H9 (cell line): Measurements from ENCODE around the gene MEG3. TPM values are rescaled to one million over a fixed set of nuclear protein-coding genes. Genes with fewer than 3 reads are reported as not detected.

Source experiments
- DNase-seq: peaks from one replicate; pipeline ENCODE4 v3.0.0-alpha.2; 2017
- H2AFZ ChIP-seq: one replicate; pipeline ENCODE4 v1.6.1; 2013; ENCODE audit warnings: mild to moderate bottlenecking, low read length, control low read depth, moderate library complexity
- H2AK5ac ChIP-seq: 2 replicates; pipeline ENCODE4 v1.6.1; 2013; ENCODE audit warnings: low read length, control low read depth, mixed read lengths; ENCODE audit not compliant: insufficient read length
- H2BK120ac ChIP-seq: one replicate; pipeline ENCODE4 v1.6.1; 2013; ENCODE audit warnings: low read depth, mild to moderate bottlenecking, low read length, control low read depth, inconsistent platforms; ENCODE audit not compliant: poor library complexity, severe bottlenecking
- H2BK12ac ChIP-seq: 2 replicates; pipeline ENCODE4 v1.6.1; 2013; ENCODE audit warnings: low read length, control low read depth, mixed read lengths, low read depth; ENCODE audit not compliant: insufficient read length
- H2BK15ac ChIP-seq: 2 replicates; pipeline ENCODE4 v1.6.1; 2013; ENCODE audit warnings: low read depth, low read length, control low read depth
- H2BK20ac ChIP-seq: one replicate; pipeline ENCODE4 v1.6.1; 2013; ENCODE audit warnings: low read depth, mild to moderate bottlenecking, low read length, control low read depth, inconsistent platforms; ENCODE audit not compliant: poor library complexity, severe bottlenecking
- H2BK5ac ChIP-seq: 2 replicates; pipeline ENCODE4 v1.6.1; 2013; ENCODE audit warnings: low read length, control low read depth, mixed read lengths; ENCODE audit not compliant: insufficient read length
- H3K14ac ChIP-seq: 2 replicates; pipeline ENCODE4 v1.6.1; 2013; ENCODE audit warnings: low read length, control low read depth; ENCODE audit not compliant: insufficient read depth
- H3K18ac ChIP-seq: 2 replicates; pipeline ENCODE4 v1.6.1; 2013; ENCODE audit warnings: low read depth, mild to moderate bottlenecking, mixed read lengths, low read length, control low read depth; ENCODE audit not compliant: insufficient read length
- H3K23ac ChIP-seq: 2 replicates; pipeline ENCODE4 v1.6.1; 2013; ENCODE audit warnings: low read length, control low read depth, mixed read lengths, low read depth; ENCODE audit not compliant: insufficient read length
- H3K23me2 ChIP-seq: 2 replicates; pipeline ENCODE4 v1.6.1; 2013; ENCODE audit warnings: low read depth, mild to moderate bottlenecking, mixed read lengths, low read length, control low read depth; ENCODE audit not compliant: insufficient read length, poor library complexity, severe bottlenecking
- H3K27ac ChIP-seq: 2 replicates; pipeline ENCODE4 v1.5.1; 2013; ENCODE audit warnings: low read length, control low read depth, mixed read lengths, low read depth; ENCODE audit not compliant: insufficient read length
- H3K27me3 ChIP-seq: 2 replicates; pipeline ENCODE4 v1.6.1; 2013; ENCODE audit warnings: low read length, control low read depth, inconsistent platforms; ENCODE audit not compliant: insufficient read depth
- H3K4ac ChIP-seq: 2 replicates; pipeline ENCODE4 v1.6.1; 2013; ENCODE audit warnings: low read depth, mild to moderate bottlenecking, control low read depth, inconsistent platforms, low read length, moderate library complexity
- H3K4me1 ChIP-seq: 2 replicates; pipeline ENCODE4 v1.6.1; 2013; ENCODE audit warnings: low read length, control low read depth, inconsistent platforms; ENCODE audit not compliant: insufficient read depth
- H3K4me2 ChIP-seq: 2 replicates; pipeline ENCODE4 v1.6.1; 2013; ENCODE audit warnings: low read length, control low read depth, mixed read lengths; ENCODE audit not compliant: insufficient read length, insufficient read depth
- H3K56ac ChIP-seq: 2 replicates; pipeline ENCODE4 v1.6.1; 2013; ENCODE audit warnings: low read depth, mild to moderate bottlenecking, mixed read lengths, low read length, control low read depth; ENCODE audit not compliant: insufficient read length
- H3K79me1 ChIP-seq: 2 replicates; pipeline ENCODE4 v1.6.1; 2013; ENCODE audit warnings: low read depth, mild to moderate bottlenecking, moderate library complexity, low read length, control low read depth, inconsistent platforms; ENCODE audit not compliant: insufficient read depth, poor library complexity, severe bottlenecking
- H3K79me2 ChIP-seq: 2 replicates; pipeline ENCODE4 v1.6.1; 2013; ENCODE audit warnings: low read length, control low read depth, inconsistent platforms; ENCODE audit not compliant: insufficient read depth
- H3K9ac ChIP-seq: 2 replicates; pipeline ENCODE4 v1.6.1; 2013; ENCODE audit warnings: low read length, control low read depth, mixed read lengths; ENCODE audit not compliant: insufficient read length; ENCODE audit errors: extremely low read depth
- H3K9me3 ChIP-seq: one replicate; pipeline ENCODE4 v1.6.1; 2013; ENCODE audit warnings: low read depth, low read length, inconsistent platforms; ENCODE audit not compliant: control insufficient read depth
- H3T11ph ChIP-seq: one replicate; pipeline ENCODE4 v1.6.1; 2013; ENCODE audit warnings: mild to moderate bottlenecking, low read length, control low read depth, inconsistent platforms
- H4K20me1 ChIP-seq: one replicate; pipeline ENCODE4 v1.6.1; 2013; ENCODE audit not compliant: control insufficient read depth, insufficient read length, insufficient read depth
- H4K5ac ChIP-seq: 2 replicates; pipeline ENCODE4 v1.6.1; 2013; ENCODE audit warnings: low read depth, mild to moderate bottlenecking, mixed read lengths, low read length, control low read depth; ENCODE audit not compliant: insufficient read length
- H4K8ac ChIP-seq: replicated peaks from 2 replicates; pipeline ENCODE4 v1.6.1; 2013; ENCODE audit warnings: low read length, control low read depth, mixed read lengths, low read depth; ENCODE audit not compliant: insufficient read length
- H4K91ac ChIP-seq: 2 replicates; pipeline ENCODE4 v1.6.1; 2013; ENCODE audit warnings: low read depth, mild to moderate bottlenecking, moderate library complexity, mixed read lengths, low read length, control low read depth; ENCODE audit not compliant: insufficient read length
- H3K27ac Mint-ChIP-seq, 3 experiments: 2 replicates in 2 of 3; 3 replicates in 1 of 3; pipeline ENCODE4 v1.8.0; 2020 to 2021; ENCODE audit warnings: mixed read lengths in 3 of 3, mild to moderate bottlenecking in 1 of 3, moderate library complexity in 1 of 3
- H3K27me3 Mint-ChIP-seq: 2 replicates; pipeline ENCODE4 v1.8.0; 2021; ENCODE audit warnings: low read depth, mild to moderate bottlenecking, moderate library complexity, mixed read lengths
- H3K36me3 Mint-ChIP-seq, 3 experiments: 2 replicates in 2 of 3; 3 replicates in 1 of 3; pipeline ENCODE4 v1.8.0; 2020 to 2021; ENCODE audit warnings: low read depth in 3 of 3, mixed read lengths in 3 of 3; ENCODE audit not compliant: insufficient read depth in 1 of 3
- H3K4me1 Mint-ChIP-seq, 2 experiments: 2 replicates each; pipeline ENCODE4 v1.8.0; 2020; ENCODE audit warnings: mixed read lengths in 2 of 2
- H3K4me3 Mint-ChIP-seq, 2 experiments: 2 replicates in 1 of 2; 3 replicates in 1 of 2; pipeline ENCODE4 v1.8.0; 2020 to 2021; ENCODE audit warnings: mild to moderate bottlenecking in 2 of 2, mixed read lengths in 2 of 2, moderate library complexity in 1 of 2
- H3K9me3 Mint-ChIP-seq, 2 experiments: 2 replicates in 1 of 2; 3 replicates in 1 of 2; pipeline ENCODE4 v1.8.0; 2020; ENCODE audit warnings: mild to moderate bottlenecking in 2 of 2, mixed read lengths in 2 of 2, moderate library complexity in 1 of 2
- CTCF ChIP-seq: fragments of 200-600 bp; sonication (generic); conservative IDR thresholded peaks from 3 replicates; pipeline ENCODE4 v1.8.0; 2021; ENCODE audit warnings: antibody characterized with exemption, mild to moderate bottlenecking
- whole genome bisulfite sequencing: extraction: QIAGEN DNeasy Blood & Tissue Kit; methylation state at CpG from one replicate; pipeline ENCODE4 v1.1.7; 2013; ENCODE audit warnings: missing lambda C conversion rate, low lambda C conversion rate, mixed read lengths; ENCODE audit not compliant: insufficient read length; ENCODE audit errors: extremely low coverage; 5-methylcytosine and 5-hydroxymethylcytosine counted together
- total RNA-seq: library from RNA; stranded (reverse); gene quantifications from 2 replicates; pipeline ENCODE4 v1.2.1, GENCODE V29; 2021

The MEG3 gene
- total RNA-seq, 1 experiment from 2014 or later, result 0.52 TPM

DNA sequence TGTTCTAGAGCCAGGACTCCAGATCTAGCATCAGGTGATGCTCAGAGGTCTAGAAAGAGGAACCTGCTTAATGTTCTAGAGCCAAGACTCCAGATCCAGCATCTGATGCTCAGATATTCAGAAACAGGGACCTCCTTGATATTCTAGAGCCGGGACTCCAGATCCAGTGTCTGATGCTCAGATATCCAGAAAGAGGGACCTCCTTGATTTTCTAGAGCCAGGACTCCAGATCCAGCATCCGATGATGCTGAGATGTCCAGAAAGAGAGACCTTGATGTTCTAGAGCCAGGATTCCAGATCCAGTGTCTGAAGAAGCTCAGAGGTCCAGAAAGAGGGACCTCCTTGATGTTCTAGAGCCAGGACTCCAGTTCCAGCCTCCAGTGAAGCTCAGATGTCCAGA lies 36.9 kb downstream of the MEG3 start:
- Mint-ChIP-seq H3K27me3 (peaks cover 18% of the 10 kb centered on the region), H3K4me3 (no peak overlapping the region), H3K4me1 (no peaks in the 10 kb centered on the region; a peak in 1 of 4 replicates), H3K9me3 (no peaks in the 10 kb centered on the region; a peak in 1 of 5 replicates), H3K27ac (no peak overlapping the region), H3K36me3 (no peaks in the 10 kb centered on the region; a peak in 1 of 7 replicates)
- Histone ChIP-seq H3K14ac (no peak overlapping the region), H3K27me3 (no peaks in the 10 kb centered on the region), H3K79me1 (no peaks in the 10 kb centered on the region), H2BK20ac (no peak overlapping the region), H3K18ac (no peak overlapping the region), H4K8ac (no peak overlapping the region), H4K20me1 (no peaks in the 10 kb centered on the region), H3K4me1 (no peaks in the 10 kb centered on the region), H3K23me2 (no peaks in the 10 kb centered on the region), H4K5ac (no peak overlapping the region), H3T11ph (no peak overlapping the region), H3K56ac (no peak overlapping the region), H3K4me2 (no peak overlapping the region), H2BK12ac (no peak overlapping the region), H2BK15ac (no peak overlapping the region), H3K4ac (no peak overlapping the region), H3K9ac (no peak overlapping the region), H3K27ac (no peak overlapping the region), H2BK120ac (no peak overlapping the region), H3K79me2 (no peaks in the 10 kb centered on the region), H2AFZ (no peak overlapping the region), H4K91ac (no peak overlapping the region), H2AK5ac (no peak overlapping the region), H3K23ac (no peak overlapping the region), H3K9me3 (no peaks in the 10 kb centered on the region), H2BK5ac (no peak overlapping the region)
- no CpG with 5 or more reads among the region's 2 CpGs for WGBS
- DNase-seq, result no peak
- no peak for TF ChIP-seq CTCF
